Ovary (tissue), 3 donors: ENCODE results near the gene PGLYRP1.

Experiments used
- EP300 ChIP-seq: sonication (generic); formaldehyde crosslinking; IDR thresholded peaks from one replicate; pipeline ENCODE4 v1.6.1; 2017; ENCODE audit warnings: antibody characterized with exemption
- POLR2A ChIP-seq: fragments of 450-650 bp; IDR thresholded peaks from one replicate; pipeline ENCODE4 v1.6.1; 2017; ENCODE audit warnings: antibody characterized with exemption, mild to moderate bottlenecking, moderate library complexity
- TF ChIP-seq, protein P1 (sequence below), 3 donors: fragments of 450-650 bp in 2 of 3; fragments of 200-600 bp in 1 of 3; IDR thresholded peaks; one replicate each; pipeline versions ENCODE4 v1.5.1 to v1.8.0; 2016 to 2022; ENCODE audit warnings: antibody characterized with exemption in 3 of 3, mild to moderate bottlenecking in 1 of 3
- donor health status: DM: no; HTN: no; CAD: no.

GRCh38 chr19:46025835-46026234 lies 3.0 kb upstream of the PGLYRP1 start:
- no peak for TF ChIP-seq EP300
- TF ChIP-seq, protein P1, sequence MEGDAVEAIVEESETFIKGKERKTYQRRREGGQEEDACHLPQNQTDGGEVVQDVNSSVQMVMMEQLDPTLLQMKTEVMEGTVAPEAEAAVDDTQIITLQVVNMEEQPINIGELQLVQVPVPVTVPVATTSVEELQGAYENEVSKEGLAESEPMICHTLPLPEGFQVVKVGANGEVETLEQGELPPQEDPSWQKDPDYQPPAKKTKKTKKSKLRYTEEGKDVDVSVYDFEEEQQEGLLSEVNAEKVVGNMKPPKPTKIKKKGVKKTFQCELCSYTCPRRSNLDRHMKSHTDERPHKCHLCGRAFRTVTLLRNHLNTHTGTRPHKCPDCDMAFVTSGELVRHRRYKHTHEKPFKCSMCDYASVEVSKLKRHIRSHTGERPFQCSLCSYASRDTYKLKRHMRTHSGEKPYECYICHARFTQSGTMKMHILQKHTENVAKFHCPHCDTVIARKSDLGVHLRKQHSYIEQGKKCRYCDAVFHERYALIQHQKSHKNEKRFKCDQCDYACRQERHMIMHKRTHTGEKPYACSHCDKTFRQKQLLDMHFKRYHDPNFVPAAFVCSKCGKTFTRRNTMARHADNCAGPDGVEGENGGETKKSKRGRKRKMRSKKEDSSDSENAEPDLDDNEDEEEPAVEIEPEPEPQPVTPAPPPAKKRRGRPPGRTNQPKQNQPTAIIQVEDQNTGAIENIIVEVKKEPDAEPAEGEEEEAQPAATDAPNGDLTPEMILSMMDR (IDR thresholded peaks at IDR 0.05) = no peak
- TF ChIP-seq POLR2A = no peak
